Measurements from ENCODE around the gene THBD.

- TF ChIP-seq POLR2AphosphoS5 (IDR thresholded peaks at IDR 0.05; ENCODE audit: borderline replicate concordance, low read depth, low read length), result no peak
- TF ChIP-seq FOXP2 (optimal IDR thresholded peaks at IDR 0.05; ENCODE audit: control extremely low read depth, extremely low read length, insufficient read depth), result no peak
Measured at GRCh38 chr20:23091721-23092383, 42.4 kb upstream of the THBD start.
